HepG2 (cell line): ENCODE results near the gene FARSB. TPM values are rescaled to one million over a fixed set of nuclear protein-coding genes. Genes with fewer than 3 reads are reported as not detected.

ENCODE experiments used
- AHDC1 ChIP-seq: sonication (generic); formaldehyde crosslinking; IDR thresholded peaks from 2 replicates; pipeline ENCODE4 v1.5.1; 2020; ENCODE audit warnings: mild to moderate bottlenecking, missing genetic modification reagents, borderline replicate concordance
- ATF3 ChIP-seq: sonication (generic); formaldehyde crosslinking; IDR thresholded peaks from 2 replicates; pipeline ENCODE4 v1.4.0; 2020; ENCODE audit warnings: missing genetic modification reagents
- CBX5 ChIP-seq: sonication (generic); formaldehyde crosslinking; IDR thresholded peaks from 2 replicates; pipeline ENCODE4 v1.4.0; 2020; ENCODE audit warnings: missing genetic modification reagents, borderline replicate concordance
- CC2D1A ChIP-seq: sonication (generic); formaldehyde crosslinking; IDR thresholded peaks from 2 replicates; pipeline ENCODE4 v1.8.1; 2023; ENCODE audit warnings: mild to moderate bottlenecking, missing genetic modification reagents
- FOXO1 ChIP-seq: sonication (generic); formaldehyde crosslinking; IDR thresholded peaks from 2 replicates; pipeline ENCODE4 v1.4.0; 2020; ENCODE audit warnings: missing genetic modification reagents
- HES4 ChIP-seq: sonication (generic); formaldehyde crosslinking; IDR thresholded peaks from 2 replicates; pipeline ENCODE4 v1.9.0; 2021; ENCODE audit warnings: mild to moderate bottlenecking, missing genetic modification reagents, borderline replicate concordance
- SETDB1 ChIP-seq: sonication (generic); formaldehyde crosslinking; IDR thresholded peaks from 2 replicates; pipeline ENCODE4 v1.5.1; 2020; ENCODE audit warnings: missing genetic modification reagents, mild to moderate bottlenecking, borderline replicate concordance
- SIN3A ChIP-seq: IDR thresholded peaks from 2 replicates; pipeline ENCODE4 v1.6.1; 2011; ENCODE audit warnings: low read depth, mild to moderate bottlenecking, control low read depth, low read length, borderline replicate concordance
- SMC3 ChIP-seq: IDR thresholded peaks from 2 replicates; pipeline ENCODE4 v1.6.1; 2011; ENCODE audit warnings: low read length, improper control_type of control experiment
- SRSF4 ChIP-seq: fragments of 200-400 bp; formaldehyde crosslinking; IDR thresholded peaks from one replicate; pipeline ENCODE4 v1.6.1; 2018; ENCODE audit warnings: mild to moderate bottlenecking, low read depth, low read length, moderate library complexity; ENCODE audit not compliant: poor library complexity, severe bottlenecking
- TBL1XR1 ChIP-seq: fragments of 150-350 bp; IDR thresholded peaks from 2 replicates; pipeline ENCODE4 v1.6.1; 2014; ENCODE audit warnings: borderline replicate concordance, low read length; ENCODE audit not compliant: partially characterized antibody
- THYN1 ChIP-seq: sonication (generic); formaldehyde crosslinking; IDR thresholded peaks from 2 replicates; pipeline ENCODE4 v1.8.1; 2023; ENCODE audit warnings: low read depth, mild to moderate bottlenecking, moderate library complexity, missing genetic modification reagents, borderline replicate concordance
- YEATS4 ChIP-seq: sonication (generic); formaldehyde crosslinking; IDR thresholded peaks from 2 replicates; pipeline ENCODE4 v1.4.0; 2020; ENCODE audit warnings: missing genetic modification reagents, borderline replicate concordance
- ZBTB3 ChIP-seq: sonication (generic); formaldehyde crosslinking; IDR thresholded peaks from 2 replicates; pipeline ENCODE4 v1.4.0; 2020; ENCODE audit warnings: low read depth, mild to moderate bottlenecking, moderate library complexity, missing genetic modification reagents, borderline replicate concordance
- ZNF207 ChIP-seq: fragments of 450-650 bp; IDR thresholded peaks from 2 replicates; pipeline ENCODE4 v1.6.1; 2016; ENCODE audit warnings: antibody characterized with exemption, borderline replicate concordance
- ZNF34 ChIP-seq: sonication (generic); formaldehyde crosslinking; IDR thresholded peaks from 2 replicates; pipeline ENCODE4 v1.4.0; 2020; ENCODE audit warnings: mild to moderate bottlenecking, missing genetic modification reagents, borderline replicate concordance
- ZNF362 ChIP-seq: sonication (generic); formaldehyde crosslinking; IDR thresholded peaks from 2 replicates; pipeline ENCODE4 v1.4.0; 2020; ENCODE audit warnings: missing genetic modification reagents, mild to moderate bottlenecking, borderline replicate concordance
- ZNF512 ChIP-seq: sonication (generic); formaldehyde crosslinking; IDR thresholded peaks from 2 replicates; pipeline ENCODE4 v1.4.0; 2020; ENCODE audit warnings: mild to moderate bottlenecking, missing genetic modification reagents
- ZNF558 ChIP-seq: sonication (generic); formaldehyde crosslinking; IDR thresholded peaks from 2 replicates; pipeline ENCODE4 v1.9.0; 2022; ENCODE audit warnings: mild to moderate bottlenecking, missing genetic modification reagents, borderline replicate concordance
- ZNF598 ChIP-seq: sonication (generic); formaldehyde crosslinking; IDR thresholded peaks from 2 replicates; pipeline ENCODE4 v1.5.1; 2020; ENCODE audit warnings: mild to moderate bottlenecking, missing genetic modification reagents, borderline replicate concordance
- polyA plus RNA-seq, 8 experiments: library from polyadenylated mRNA; depleted of rRNA in 3 of 8; stranded (reverse) in 7 of 8; unstranded in 1 of 8; fragments of >200 nt; fragmentation: Illumina TruSeq in 4 of 8; extraction: Trizol in 4 of 8; gene quantifications; 2 replicates each; pipeline versions ENCODE4 v1.2.1 to v1.2.3, GENCODE V29; 2011 to 2016; ENCODE audit warnings: low read depth in 4 of 8, missing spikeins in 1 of 8, mixed read lengths in 1 of 8; ENCODE audit not compliant: insufficient read depth in 1 of 8
- total RNA-seq, 5 experiments: library from RNA; depleted of rRNA; stranded (reverse); fragments of >200 nt; fragmentation: Illumina TruSeq; extraction: Trizol; gene quantifications; 2 replicates each; pipeline ENCODE4 v1.2.3, GENCODE V29; 2016; ENCODE audit warnings: low read depth in 1 of 5

Gene FARSB
- total and polyA plus RNA-seq, 2 of the 13 experiments (the other 11 are each of a cell fraction or from before 2014, with no cell fraction given), result 23.3 to 45.9 TPM

- TF ChIP-seq ZNF362 (0 out of 2 replicates have a peak, but pooled peaks have one; percentile 7), ZNF512 (CRISPR knock-in tag) (no peak), FOXO1 (CRISPR knock-in tag) (peak; percentile 81), SRSF4 (no peak), ZNF34 (no peak), THYN1 (no peak), SETDB1 (no peak), ZNF598 (CRISPR knock-in tag) (no peak), CC2D1A (CRISPR knock-in tag) (no peak), CBX5 (CRISPR knock-in tag) (peak; percentile 87; the same call in 1 of the 2 replicates), TBL1XR1 (no peak), SMC3 (peak; percentile 100), YEATS4 (peak; percentile 28; the same call in 1 of the 2 replicates), ZNF207 (no peak), ATF3 (CRISPR knock-in tag) (no peak), HES4 (CRISPR knock-in tag) (no peak), SIN3A (0 out of 2 replicates have a peak, but pooled peaks have one; percentile 35), ZNF558 (CRISPR knock-in tag) (no peak), ZBTB3 (CRISPR knock-in tag) (no peak), AHDC1 (peak; percentile 64; the same call in 1 of the 2 replicates)
Observed at GRCh38 chr2:222690564-222691200, 34.8 kb upstream of the FARSB start (continued).
